Left ventricle myocardium inferior (tissue), 1 donor: ENCODE results near the gene DLX2. TPM values are rescaled to one million over a fixed set of nuclear protein-coding genes. Genes with fewer than 3 reads are reported as not detected.

ENCODE experiments used
- DNase-seq: peaks from one replicate; pipeline ENCODE4 v3.0.0-alpha.2; 2020
- H3K27ac ChIP-seq: fragments of 200-600 bp; replicated peaks from 2 replicates; pipeline ENCODE4 v1.8.0; 2021
- H3K27me3 ChIP-seq: fragments of 200-600 bp; 2 replicates; pipeline ENCODE4 v1.8.0; 2021; ENCODE audit warnings: low read depth
- H3K36me3 ChIP-seq: fragments of 200-600 bp; 2 replicates; pipeline ENCODE4 v1.8.0; 2021
- H3K4me1 ChIP-seq: fragments of 200-600 bp; 2 replicates; pipeline ENCODE4 v1.8.0; 2021
- H3K4me3 ChIP-seq: fragments of 200-600 bp; 2 replicates; pipeline ENCODE4 v1.8.0; 2021; ENCODE audit warnings: mild to moderate bottlenecking, moderate library complexity
- H3K9me3 ChIP-seq: fragments of 200-600 bp; replicated peaks from 2 replicates; pipeline ENCODE4 v1.8.0; 2021
- intact Hi-C: fragments of 100-400 bp; cut with micrococcal nuclease; formaldehyde crosslinking; loops from one replicate; pipeline ENCODE4 v1.11.0; 2022
- total RNA-seq: library from RNA; stranded (reverse); fragmentation: NEBNext Ultra II Directional; extraction: Animal tissue kit (Norgen Biotek cat#: 25700); gene quantifications from one replicate; pipeline ENCODE4 v1.2.1, GENCODE V29; 2021
- TF ChIP-seq, protein P1 (sequence below): fragments of 200-600 bp; IDR thresholded peaks from 2 replicates; pipeline ENCODE4 v1.8.0; 2021; ENCODE audit warnings: antibody characterized with exemption, mild to moderate bottlenecking, borderline replicate concordance
- donor health status: DM: no; HTN: yes; CAD: no; lungs with severe emphysema.

The DLX2 gene
- total RNA-seq, 1 donor from 2014 or later = not detected

DNA sequence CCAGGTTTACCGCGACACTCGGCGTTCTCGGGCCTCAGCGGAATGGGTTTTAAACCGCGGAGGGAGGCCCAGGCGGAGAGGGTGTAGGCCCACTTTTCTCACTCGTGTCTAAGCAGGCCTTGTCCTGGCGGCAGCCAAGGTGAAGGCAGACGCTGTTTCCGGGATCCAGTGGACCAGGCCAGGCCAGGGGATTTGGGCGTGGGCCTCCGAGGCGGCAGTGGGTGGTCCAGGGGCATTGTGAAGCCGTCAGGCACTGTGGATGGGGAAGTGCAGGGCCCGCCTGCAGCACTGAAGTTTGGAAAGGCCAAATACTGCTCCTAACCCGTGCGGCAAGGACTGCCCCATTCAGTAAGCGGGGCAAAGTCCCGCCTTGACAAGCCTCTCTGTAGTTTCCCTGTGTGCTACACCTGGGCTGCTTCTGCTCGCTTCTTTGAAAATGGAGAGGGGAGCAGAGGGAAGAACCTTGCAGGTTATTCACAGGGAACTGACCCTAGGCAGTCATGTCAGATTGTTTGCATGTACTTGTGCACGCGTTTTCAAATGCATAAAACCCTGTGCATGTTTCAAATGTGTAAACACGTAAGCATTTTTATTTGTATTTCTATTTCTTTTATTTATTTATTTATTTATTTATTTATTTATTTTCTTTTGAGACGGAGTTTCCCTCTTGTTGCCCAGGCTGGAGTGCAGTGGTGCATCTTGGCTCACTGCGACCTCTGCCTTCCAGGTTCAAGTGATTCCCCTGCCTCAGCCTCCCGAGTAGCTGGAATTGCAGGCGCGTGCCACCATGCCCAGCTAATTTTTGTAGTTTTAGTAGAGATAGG lies 7.5 kb upstream of the DLX2 start:
- Histone ChIP-seq H3K4me1 (peaks cover 22% of the 10 kb centered on the region), H3K36me3 (no peaks in the 10 kb centered on the region), H3K27me3 (peaks cover 96% of the 10 kb centered on the region), H3K9me3 (no peaks in the 10 kb centered on the region), H3K27ac (no peak overlapping the region), H3K4me3 (no peak overlapping the region)
- no peak for DNase-seq
- intact Hi-C loops = loop anchor here (10.0 kb wide), 2 partner anchors 295 to 405 kb away; no protein-coding TSS in a partner anchor
- TF ChIP-seq, protein P1, sequence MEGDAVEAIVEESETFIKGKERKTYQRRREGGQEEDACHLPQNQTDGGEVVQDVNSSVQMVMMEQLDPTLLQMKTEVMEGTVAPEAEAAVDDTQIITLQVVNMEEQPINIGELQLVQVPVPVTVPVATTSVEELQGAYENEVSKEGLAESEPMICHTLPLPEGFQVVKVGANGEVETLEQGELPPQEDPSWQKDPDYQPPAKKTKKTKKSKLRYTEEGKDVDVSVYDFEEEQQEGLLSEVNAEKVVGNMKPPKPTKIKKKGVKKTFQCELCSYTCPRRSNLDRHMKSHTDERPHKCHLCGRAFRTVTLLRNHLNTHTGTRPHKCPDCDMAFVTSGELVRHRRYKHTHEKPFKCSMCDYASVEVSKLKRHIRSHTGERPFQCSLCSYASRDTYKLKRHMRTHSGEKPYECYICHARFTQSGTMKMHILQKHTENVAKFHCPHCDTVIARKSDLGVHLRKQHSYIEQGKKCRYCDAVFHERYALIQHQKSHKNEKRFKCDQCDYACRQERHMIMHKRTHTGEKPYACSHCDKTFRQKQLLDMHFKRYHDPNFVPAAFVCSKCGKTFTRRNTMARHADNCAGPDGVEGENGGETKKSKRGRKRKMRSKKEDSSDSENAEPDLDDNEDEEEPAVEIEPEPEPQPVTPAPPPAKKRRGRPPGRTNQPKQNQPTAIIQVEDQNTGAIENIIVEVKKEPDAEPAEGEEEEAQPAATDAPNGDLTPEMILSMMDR = no peak

GRCh38 chr2:172109256-172109987 lies 6.7 kb upstream of the DLX2 start:
- TF ChIP-seq, protein P1 = no peak
- Histone ChIP-seq H3K36me3 (no peaks in the 10 kb centered on the region), H3K4me1 (peaks cover 22% of the 10 kb centered on the region), H3K27me3 (peaks cover 96% of the 10 kb centered on the region), H3K4me3 (no peak overlapping the region), H3K9me3 (no peaks in the 10 kb centered on the region), H3K27ac (no peak overlapping the region)
- intact Hi-C loops = loop anchor here (10.0 kb wide), 2 partner anchors 295 to 405 kb away; no protein-coding TSS in a partner anchor
- no peak for DNase-seq

DNA sequence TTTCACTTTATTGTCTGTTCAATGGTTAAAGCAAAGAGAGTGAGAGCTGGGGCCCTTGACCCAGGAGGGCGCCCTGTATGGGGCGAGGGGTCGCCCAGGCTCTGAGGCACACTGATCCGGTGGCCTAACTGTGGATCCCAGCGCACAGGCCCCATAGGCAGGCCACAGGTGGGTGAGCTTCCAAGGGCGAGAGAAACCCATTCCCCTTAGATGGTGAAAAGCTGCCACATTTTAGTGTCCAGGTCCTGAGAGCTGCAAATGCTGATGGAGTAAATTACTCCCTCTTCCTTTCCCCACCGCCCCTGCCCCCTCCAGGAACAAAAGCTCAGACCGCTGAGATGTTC lies 5.9 kb upstream of the DLX2 start:
- no peaks in the 10 kb centered on the region for H3K9me3 ChIP-seq
- no peak overlapping the region for H3K27ac ChIP-seq
- intact Hi-C loops = loop anchor here (10.0 kb wide), 2 partner anchors 294 to 404 kb away; no protein-coding TSS in a partner anchor
- H3K4me3 ChIP-seq = no peak overlapping the region
- DNase-seq = no peak
- H3K27me3 ChIP-seq = peaks cover 96% of the 10 kb centered on the region
- peaks cover 26% of the 10 kb centered on the region for H3K4me1 ChIP-seq
- TF ChIP-seq, protein P1 = no peak
- H3K36me3 ChIP-seq = no peaks in the 10 kb centered on the region

DNA sequence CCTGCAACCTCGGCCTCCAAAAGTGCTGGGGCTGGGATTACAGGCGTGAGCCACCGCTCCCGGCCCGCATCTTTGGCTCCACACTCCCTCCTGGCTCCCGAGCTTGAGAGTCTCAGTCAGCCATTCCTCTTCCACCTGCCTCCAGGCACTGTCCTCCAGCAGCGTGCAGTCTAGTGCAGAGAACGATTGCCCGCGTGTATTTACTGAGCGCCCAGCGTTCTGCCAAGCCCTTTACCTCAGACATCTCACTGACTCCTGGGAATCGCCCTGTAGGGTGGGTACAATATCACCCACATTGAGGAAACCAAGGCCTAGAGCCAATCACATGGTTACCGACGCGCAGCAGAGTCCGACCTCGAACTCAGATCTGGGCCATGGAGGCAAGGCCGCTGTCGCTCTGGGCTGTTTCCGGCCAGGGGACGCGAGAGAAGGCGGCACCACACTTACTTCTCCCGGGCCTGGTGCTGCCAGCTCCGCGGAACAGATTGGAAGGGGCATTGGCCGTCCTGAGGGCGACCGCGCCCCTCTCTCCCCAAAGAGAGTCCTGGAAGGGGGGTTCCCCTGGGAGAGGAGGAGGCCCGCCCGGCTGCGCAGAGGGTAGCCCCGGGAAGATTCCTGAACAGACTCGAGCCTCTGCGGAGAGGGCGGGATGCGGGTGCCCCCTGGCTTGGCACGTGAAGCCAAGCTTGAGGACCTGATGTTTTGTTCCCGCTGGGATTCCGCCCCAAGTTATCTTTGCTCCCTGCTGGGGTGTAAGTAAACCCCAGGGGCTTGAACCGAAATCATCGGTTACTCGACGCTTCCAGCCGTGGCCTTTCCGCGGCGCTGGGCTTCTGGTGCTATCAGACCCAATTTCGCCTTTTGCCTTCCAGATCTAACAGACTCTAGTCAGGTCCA lies 5.2 kb upstream of the DLX2 start:
- H3K4me1 ChIP-seq = peaks cover 33% of the 10 kb centered on the region
- intact Hi-C loops = loop anchor here (10.0 kb wide), 2 partner anchors 293 to 403 kb away; no protein-coding TSS in a partner anchor
- TF ChIP-seq, protein P1 = no peak
- H3K27ac ChIP-seq = no peak overlapping the region
- no peak for DNase-seq
- H3K9me3 ChIP-seq = no peaks in the 10 kb centered on the region
- peaks cover 96% of the 10 kb centered on the region for H3K27me3 ChIP-seq
- no peak overlapping the region for H3K4me3 ChIP-seq
- no peaks in the 10 kb centered on the region for H3K36me3 ChIP-seq
